Esophagus squamous epithelium (tissue), 5 donors: ENCODE data around the gene UBR3. TPM values are rescaled to one million over a fixed set of nuclear protein-coding genes. Genes with fewer than 3 reads are reported as not detected.

Source experiments
- DNase-seq: peaks from one replicate; lab custom pipeline; 2025; lab: John Stamatoyannopoulos, UW
- H3K27ac ChIP-seq, 4 donors: fragments of 200-600 bp; sonication (generic); one replicate each; pipeline ENCODE4 v1.5.1; 2016 to 2019; ENCODE audit warnings: mild to moderate bottlenecking in 1 of 4
- H3K27me3 ChIP-seq, 4 donors: fragments of 200-600 bp; sonication (generic); 1 replicate in 3 of 4; 2 replicates in 1 of 4; pipeline versions ENCODE4 v1.5.1 to v1.6.0; 2017 to 2021; ENCODE audit warnings: antibody characterized with exemption in 1 of 4
- H3K36me3 ChIP-seq, 3 donors: fragments of 200-600 bp; sonication (generic); one replicate each; pipeline ENCODE4 v1.5.1; 2016 to 2019
- H3K4me1 ChIP-seq, 3 donors: fragments of 200-600 bp; sonication (generic); one replicate each; pipeline ENCODE4 v1.5.1; 2017 to 2019
- H3K4me3 ChIP-seq, 4 donors: fragments of 200-600 bp; sonication (generic); 1 replicate in 3 of 4; 2 replicates in 1 of 4; pipeline ENCODE4 v1.5.1; 2016 to 2019; ENCODE audit warnings: mild to moderate bottlenecking in 2 of 4, moderate library complexity in 1 of 4
- H3K9me3 ChIP-seq, 3 donors: fragments of 200-600 bp; sonication (generic); one replicate each; pipeline ENCODE4 v1.5.1; 2016 to 2019
- CTCF ChIP-seq, 6 experiments: fragments of 450-650 bp in 4 of 6; fragments of 200-600 bp in 2 of 6; sonication (generic) in 2 of 6; IDR thresholded peaks; one replicate each; pipeline ENCODE4 v1.5.1; 2016 to 2019; ENCODE audit warnings: antibody characterized with exemption in 6 of 6, mild to moderate bottlenecking in 4 of 6, moderate library complexity in 4 of 6
- POLR2A ChIP-seq, 4 donors: fragments of 450-650 bp; IDR thresholded peaks; one replicate each; pipeline ENCODE4 v1.6.1; 2017; ENCODE audit warnings: antibody characterized with exemption in 4 of 4, mild to moderate bottlenecking in 4 of 4, moderate library complexity in 3 of 4
- WGBS, 2 donors: methylation state at CpG; one replicate each; pipeline ENCODE4 v1.1.5; 2018; 5-methylcytosine and 5-hydroxymethylcytosine counted together
- intact Hi-C: fragments of 100-400 bp; cut with DNase I; formaldehyde crosslinking; loops from one replicate; pipeline ENCODE4 v1.15.0; 2022
- total RNA-seq, 4 donors: library from RNA; depleted of rRNA; stranded (reverse); fragments of >200 nt; gene quantifications; one replicate each; pipeline ENCODE4 v1.1.0, GENCODE V29; 2016
- donor health status: DM: yes; HTN: yes; CAD: no.

UBR3 gene
- total RNA-seq, 4 donors from 2014 or later = 26.9 to 56.8 (median 43.2) TPM

- peaks cover 0 to 14% (median 0%) of the 10 kb centered on the region in 3 donors for H3K4me1 ChIP-seq
- no peaks in the 10 kb centered on the region for H3K27me3 ChIP-seq
- no peaks in the 10 kb centered on the region for H3K36me3 ChIP-seq
- no peak for DNase-seq
- TF ChIP-seq POLR2A (IDR thresholded peaks at IDR 0.05) = no peak
- TF ChIP-seq CTCF (IDR thresholded peaks at IDR 0.05) = no peak
- peaks cover 0 to 5% (median 0%) of the 10 kb centered on the region in 3 donors for H3K9me3 ChIP-seq
- 57 to 96% methylated on average over 2 of the region's 2 CpGs for WGBS, 2 donors
- intact Hi-C loops = no loop called here
- H3K4me3 ChIP-seq = no peak overlapping the region
- H3K27ac ChIP-seq = no peak overlapping the region
Observed at GRCh38 chr2:169795181-169795580, 32.1 kb upstream of the UBR3 start.

- Histone ChIP-seq H3K4me1 (peaks cover 0 to 26% (median 0%) of the 10 kb centered on the region in 3 donors), H3K4me3 (no peak overlapping the region), H3K27me3 (no peaks in the 10 kb centered on the region), H3K27ac (no peak overlapping the region), H3K36me3 (peaks cover 0 to 5% (median 0%) of the 10 kb centered on the region in 3 donors), H3K9me3 (peaks cover 0 to 5% (median 0%) of the 10 kb centered on the region in 3 donors)
- TF ChIP-seq POLR2A (IDR thresholded peaks at IDR 0.05) (no peak), CTCF (IDR thresholded peaks at IDR 0.05) (no peak)
- intact Hi-C loops = no loop called here
- WGBS, 2 donors = 71 to 84% methylated on average over 6 of the region's 6 CpGs
- no peak for DNase-seq
Observed at GRCh38 chr2:169796441-169796840, 30.8 kb upstream of the UBR3 start.

- H3K4me1 ChIP-seq = peaks cover 0 to 35% (median 0%) of the 10 kb centered on the region in 3 donors
- 83 to 84% methylated on average over 5 of the region's 5 CpGs for WGBS, 2 donors
- H3K27ac ChIP-seq = no peak overlapping the region
- H3K27me3 ChIP-seq = no peaks in the 10 kb centered on the region
- intact Hi-C loops = no loop called here
- no peak overlapping the region for H3K4me3 ChIP-seq
- peaks cover 0 to 5% (median 0%) of the 10 kb centered on the region in 3 donors for H3K9me3 ChIP-seq
- no peak for TF ChIP-seq POLR2A (IDR thresholded peaks at IDR 0.05)
- TF ChIP-seq CTCF (IDR thresholded peaks at IDR 0.05) = no peak
- peaks cover 0 to 17% (median 0%) of the 10 kb centered on the region in 3 donors for H3K36me3 ChIP-seq
- no peak for DNase-seq
Observed at GRCh38 chr2:169797601-169798000, 29.7 kb upstream of the UBR3 start.

GRCh38 chr2:169798397-169798717 is 28.9 kb upstream of the UBR3 start:
- Histone ChIP-seq H3K27me3 (no peaks in the 10 kb centered on the region), H3K4me1 (peaks cover 0 to 41% (median 0%) of the 10 kb centered on the region in 3 donors), H3K36me3 (peaks cover 0 to 24% (median 0%) of the 10 kb centered on the region in 3 donors), H3K4me3 (peak overlapping the region; percentile 60 to 80 (median 74)), H3K27ac (peak overlapping the region; percentile 82 to 91 (median 83)), H3K9me3 (peaks cover 0 to 5% (median 0%) of the 10 kb centered on the region in 3 donors)
- 8 to 11% methylated on average over 4 of the region's 4 CpGs for WGBS, 2 donors
- TF ChIP-seq CTCF (IDR thresholded peaks at IDR 0.05) (no peak), POLR2A (IDR thresholded peaks at IDR 0.05) (no peak)
- intact Hi-C loops = no loop called here
- no peak for DNase-seq

GRCh38 chr2:169798718-169799592 is 28.3 kb upstream of the UBR3 start, which contains the start of gene SSB:
Gene SSB, plus strand, starts transcription at chr2:169798871. Its CDS starts 2,090 bp downstream, at chr2:169800961.
- 0 to 1% methylated on average over 26 to 51 of the region's 67 CpGs for WGBS, 2 donors
- no peak for TF ChIP-seq CTCF (IDR thresholded peaks at IDR 0.05)
- peak in 2 of 4 donors; percentile 57 to 75 for TF ChIP-seq POLR2A (IDR thresholded peaks at IDR 0.05)
- H3K9me3 ChIP-seq = peaks cover 0 to 5% (median 0%) of the 10 kb centered on the region in 3 donors

More at GRCh38 chr2:169798718-169799592, 28.3 kb upstream of the UBR3 start, which contains the start of gene SSB:
- H3K4me3 ChIP-seq = peak within 1 kb of the TSS; percentile 60 to 80 (median 74)
- H3K27ac ChIP-seq = peak within 1 kb of the TSS; percentile 82 to 91 (median 83)
- intact Hi-C loops = no loop called here
- DNase-seq = peak; percentile 65
- no peaks in the 10 kb centered on the region for H3K27me3 ChIP-seq
- peaks cover 0 to 47% (median 0%) of the 10 kb centered on the region in 3 donors for H3K4me1 ChIP-seq
- peaks cover 0 to 30% (median 0%) of the 10 kb centered on the region in 3 donors for H3K36me3 ChIP-seq
